Keratinocyte (primary cell): ENCODE data around the gene PYROXD2.

ENCODE experiments used
- EZH2 ChIP-seq: IDR thresholded peaks from one replicate; pipeline ENCODE4 v1.6.1; 2012; ENCODE audit warnings: inconsistent platforms, mild to moderate bottlenecking, low read length, moderate library complexity
- TF ChIP-seq, protein P1 (sequence below), 3 experiments: IDR thresholded peaks in 1 of 3; conservative IDR thresholded peaks in 1 of 3; optimal IDR thresholded peaks in 1 of 3; 2 replicates in 2 of 3; 3 replicates in 1 of 3; pipeline versions ENCODE3 to v1.5.1; 2011; ENCODE audit warnings: low read length in 3 of 3, mild to moderate bottlenecking in 3 of 3, moderate library complexity in 2 of 3, control low read depth in 1 of 3, inconsistent platforms in 1 of 3; ENCODE audit not compliant: insufficient read depth in 2 of 3; ENCODE audit errors: extremely low read depth in 1 of 3

DNA sequence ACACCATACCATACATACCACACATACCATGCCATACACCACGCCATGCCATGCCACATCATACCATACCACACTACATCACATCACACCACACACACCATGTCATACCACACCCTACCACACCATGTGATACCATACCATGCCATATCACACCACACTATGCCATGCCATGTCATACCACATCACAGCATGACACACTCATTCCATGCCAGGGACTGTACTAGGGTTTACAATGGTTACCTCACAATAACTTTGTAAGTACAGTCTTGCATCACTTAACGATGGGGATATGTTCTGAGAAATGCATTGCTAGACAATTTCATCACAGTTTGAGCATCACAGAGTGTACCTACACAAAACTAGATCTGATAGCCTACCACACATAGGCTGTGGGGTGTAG lies 14.5 kb downstream of the PYROXD2 start:
- no peak for TF ChIP-seq EZH2
- TF ChIP-seq, protein P1, sequence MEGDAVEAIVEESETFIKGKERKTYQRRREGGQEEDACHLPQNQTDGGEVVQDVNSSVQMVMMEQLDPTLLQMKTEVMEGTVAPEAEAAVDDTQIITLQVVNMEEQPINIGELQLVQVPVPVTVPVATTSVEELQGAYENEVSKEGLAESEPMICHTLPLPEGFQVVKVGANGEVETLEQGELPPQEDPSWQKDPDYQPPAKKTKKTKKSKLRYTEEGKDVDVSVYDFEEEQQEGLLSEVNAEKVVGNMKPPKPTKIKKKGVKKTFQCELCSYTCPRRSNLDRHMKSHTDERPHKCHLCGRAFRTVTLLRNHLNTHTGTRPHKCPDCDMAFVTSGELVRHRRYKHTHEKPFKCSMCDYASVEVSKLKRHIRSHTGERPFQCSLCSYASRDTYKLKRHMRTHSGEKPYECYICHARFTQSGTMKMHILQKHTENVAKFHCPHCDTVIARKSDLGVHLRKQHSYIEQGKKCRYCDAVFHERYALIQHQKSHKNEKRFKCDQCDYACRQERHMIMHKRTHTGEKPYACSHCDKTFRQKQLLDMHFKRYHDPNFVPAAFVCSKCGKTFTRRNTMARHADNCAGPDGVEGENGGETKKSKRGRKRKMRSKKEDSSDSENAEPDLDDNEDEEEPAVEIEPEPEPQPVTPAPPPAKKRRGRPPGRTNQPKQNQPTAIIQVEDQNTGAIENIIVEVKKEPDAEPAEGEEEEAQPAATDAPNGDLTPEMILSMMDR (optimal IDR thresholded peaks at IDR 0.05 in 1 of 3, IDR thresholded peaks at IDR 0.05 in 1 of 3, conservative IDR thresholded peaks at IDR 0.05 in 1 of 3; ENCODE audit: extremely low read depth in 1 of 3, insufficient read depth in 2 of 3, low read length in 3 of 3): no peak
